ENCODE measurements around the gene SFI1.

- TF ChIP-seq POLR2A (IDR thresholded peaks at IDR 0.05; ENCODE audit: low read length) (no peak), GATA1 (IDR thresholded peaks at IDR 0.05; ENCODE audit: low read depth, low read length) (no peak)
Observed at GRCh38 chr22:31533374-31533773, 37.0 kb downstream of the SFI1 start.
